HG03521 (cell line): ENCODE data around the gene PCDHGA11.
A peak's percentile ranks its signal among the peaks of the same experiment; 100 is the strongest.
"Not testable (repeated sequence)": the region's sequence is repeated elsewhere in the genome, so short reads cannot be mapped to it uniquely, and the experiment has no call there.

ENCODE experiments used
- ATAC-seq: cut with Tn5 transposase; IDR thresholded peaks from one replicate; pipeline ENCODE4 v1.9.1; 2021; ENCODE audit warnings: mild to moderate bottlenecking, moderate library complexity; ENCODE audit not compliant: unreplicated experiment

The PCDHGA11 gene

DNA sequence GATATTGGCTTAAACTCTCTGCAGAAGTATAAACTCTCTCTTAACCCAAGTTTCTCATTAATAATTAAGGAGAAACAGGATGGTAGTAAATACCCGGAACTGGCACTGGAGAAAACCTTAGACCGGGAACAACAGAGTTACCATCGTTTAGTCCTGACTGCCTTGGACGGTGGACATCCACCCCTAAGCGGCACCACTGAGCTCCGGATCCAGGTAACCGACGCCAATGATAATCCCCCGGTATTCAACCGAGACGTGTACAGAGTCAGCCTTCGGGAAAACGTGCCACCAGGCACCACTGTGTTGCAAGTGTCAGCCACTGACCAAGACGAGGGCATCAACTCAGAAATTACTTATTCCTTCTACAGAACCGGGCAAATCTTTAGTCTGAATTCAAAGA lies 22.2 kb upstream of the PCDHGA11 start:
- ATAC-seq, result no peak

DNA sequence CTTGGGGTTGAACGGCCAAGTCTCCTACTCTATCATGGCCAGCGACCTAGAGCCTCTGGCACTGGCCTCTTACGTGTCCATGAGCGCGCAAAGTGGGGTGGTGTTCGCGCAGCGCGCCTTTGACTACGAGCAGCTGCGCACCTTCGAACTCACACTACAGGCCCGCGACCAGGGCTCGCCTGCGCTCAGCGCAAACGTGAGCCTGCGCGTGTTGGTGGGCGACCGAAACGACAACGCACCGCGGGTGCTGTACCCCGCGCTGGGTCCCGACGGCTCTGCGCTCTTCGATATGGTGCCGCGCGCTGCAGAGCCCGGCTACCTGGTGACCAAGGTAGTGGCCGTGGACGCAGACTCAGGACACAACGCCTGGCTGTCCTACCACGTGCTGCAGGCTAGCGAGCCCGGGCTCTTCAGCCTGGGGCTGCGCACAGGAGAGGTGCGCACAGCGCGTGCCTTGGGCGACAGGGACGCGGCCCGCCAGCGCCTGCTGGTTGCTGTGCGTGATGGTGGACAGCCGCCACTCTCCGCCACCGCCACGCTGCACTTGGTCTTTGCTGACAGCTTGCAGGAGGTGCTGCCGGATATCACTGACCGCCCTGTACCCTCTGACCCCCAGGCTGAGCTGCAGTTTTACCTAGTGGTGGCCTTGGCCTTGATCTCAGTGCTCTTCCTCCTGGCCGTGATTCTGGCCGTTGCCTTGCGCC lies 21.1 kb upstream of the PCDHGA11 start:
- ATAC-seq, result no peak

DNA sequence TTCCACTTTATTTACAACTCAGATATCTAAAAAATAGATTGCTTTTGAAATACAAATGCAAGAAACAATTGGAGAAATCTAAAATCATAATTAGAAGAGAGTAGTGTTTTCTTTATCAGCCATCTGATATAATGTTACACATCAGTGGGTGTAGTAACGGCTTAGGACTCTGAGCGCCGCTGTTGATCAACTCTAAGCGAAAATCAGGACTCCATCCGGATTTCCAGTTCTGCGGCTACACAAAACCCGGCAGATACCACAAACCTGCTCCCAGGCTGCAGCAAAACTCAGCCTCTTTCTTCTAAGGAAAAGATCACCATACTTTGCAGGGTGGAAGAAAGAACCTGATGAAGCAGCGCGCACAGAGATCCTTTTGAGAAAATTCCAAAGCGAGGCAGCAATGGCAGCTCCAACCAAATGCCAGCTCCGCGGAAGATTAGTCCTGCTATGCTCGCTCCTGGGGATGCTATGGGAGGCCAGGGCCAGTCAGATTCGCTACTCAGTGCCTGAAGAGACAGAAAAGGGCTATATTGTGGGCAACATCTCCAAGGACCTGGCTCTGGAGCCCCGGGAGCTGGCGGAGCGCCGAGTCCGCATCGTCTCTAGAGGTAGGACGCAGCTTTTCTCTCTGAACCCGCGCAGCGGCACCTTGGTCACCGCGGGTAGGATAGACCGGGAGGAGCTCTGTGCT lies 18.2 kb upstream of the PCDHGA11 start, which contains the start of gene PCDHGA9:
PCDHGA9 (plus strand) TSS at position 226 of the 691 bp plus-strand sequence; CDS start at position 401, 175 bp downstream.
- ATAC-seq, result no peak

GRCh38 chr5:141403387-141403786 lies 17.5 kb upstream of the PCDHGA11 start:
- ATAC-seq, result no peak

DNA sequence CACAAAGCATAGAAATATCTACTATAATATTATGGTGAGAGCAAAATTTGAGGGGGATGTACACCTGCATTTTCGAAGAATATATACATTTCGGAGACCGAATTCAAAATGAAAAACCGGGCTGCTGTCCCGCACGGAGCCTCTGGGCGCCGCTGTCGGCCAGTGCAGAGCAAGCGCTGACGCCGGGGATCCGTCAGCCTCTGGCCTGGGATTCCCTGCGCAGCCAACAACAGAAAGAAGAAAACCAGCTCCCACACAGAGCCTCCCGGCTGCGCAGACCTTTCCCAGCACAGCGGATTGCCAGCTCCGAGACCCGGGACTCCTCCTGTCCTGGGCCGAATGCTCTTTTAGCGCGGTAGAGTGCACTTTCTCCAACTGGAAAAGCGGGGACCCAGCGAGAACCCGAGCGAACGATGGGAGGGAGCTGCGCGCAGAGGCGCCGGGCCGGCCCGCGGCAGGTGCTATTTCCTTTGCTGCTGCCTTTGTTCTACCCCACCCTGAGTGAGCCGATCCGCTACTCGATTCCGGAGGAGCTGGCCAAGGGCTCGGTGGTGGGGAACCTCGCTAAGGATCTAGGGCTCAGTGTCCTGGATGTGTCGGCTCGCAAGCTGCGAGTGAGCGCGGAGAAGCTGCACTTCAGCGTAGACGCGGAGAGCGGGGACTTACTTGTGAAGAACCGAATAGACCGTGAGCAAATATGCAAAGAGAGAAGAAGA lies 12.9 kb upstream of the PCDHGA11 start, which contains the start of gene PCDHGB6:
PCDHGB6 (plus strand) TSS at position 232 of the 716 bp plus-strand sequence; CDS start at position 414, 182 bp downstream.
- not testable (repeated sequence) for ATAC-seq

- no peak for ATAC-seq
Measured at GRCh38 chr5:141409598-141410306, 11.1 kb upstream of the PCDHGA11 start.

DNA sequence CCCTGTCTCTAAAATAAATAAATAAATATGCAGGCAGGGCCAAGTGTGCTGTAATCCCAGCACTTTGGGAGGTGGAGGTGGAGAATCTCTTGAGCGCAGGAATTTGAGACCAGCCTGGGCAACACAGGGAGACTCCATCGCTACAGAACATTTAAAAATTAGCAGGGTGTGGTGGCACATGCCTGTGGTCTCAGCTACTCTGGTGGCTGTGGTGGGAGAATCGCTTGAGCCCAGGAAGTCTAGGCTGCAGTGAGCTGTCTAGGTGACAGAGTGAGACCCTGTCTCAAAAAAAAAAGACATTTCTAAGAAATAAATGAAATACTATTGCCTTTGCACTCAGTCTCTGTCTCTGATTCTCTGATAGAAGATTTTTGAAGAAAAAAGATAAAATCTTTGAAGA lies 9.3 kb upstream of the PCDHGA11 start:
- ATAC-seq, result no peak

DNA sequence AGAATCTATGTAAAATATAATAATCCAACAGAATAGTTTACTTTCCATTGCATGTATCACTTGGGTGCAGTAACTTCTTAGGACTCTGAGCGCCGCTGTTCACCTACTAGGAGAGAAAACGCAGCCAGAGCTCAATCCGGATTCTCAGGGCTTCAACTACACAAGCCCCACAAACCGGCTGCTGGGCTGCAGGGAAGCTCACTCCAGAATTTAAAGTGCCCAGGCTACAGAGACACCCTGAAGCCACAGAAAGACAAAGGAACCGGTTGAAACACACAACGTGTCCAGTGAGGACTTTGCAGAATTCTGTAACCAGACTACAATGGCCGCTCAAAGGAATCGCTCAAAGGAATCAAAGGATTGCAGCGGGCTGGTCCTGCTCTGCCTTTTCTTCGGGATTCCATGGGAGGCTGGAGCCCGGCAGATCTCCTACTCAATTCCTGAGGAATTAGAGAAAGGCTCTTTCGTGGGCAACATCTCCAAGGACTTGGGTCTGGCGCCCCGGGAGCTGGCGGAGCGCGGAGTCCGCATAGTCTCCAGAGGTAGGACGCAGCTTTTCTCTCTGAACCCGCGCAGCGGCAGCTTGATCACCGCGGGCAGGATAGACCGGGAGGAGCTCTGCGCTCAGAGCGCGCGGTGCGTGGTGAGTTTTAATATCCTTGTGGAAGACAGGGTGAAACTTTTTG lies 7.9 kb upstream of the PCDHGA11 start, which contains the start of gene PCDHGA10:
PCDHGA10 (plus strand) TSS at position 134 of the 686 bp plus-strand sequence; CDS start at position 323, 189 bp downstream.
- ATAC-seq, result peak; percentile 83

DNA sequence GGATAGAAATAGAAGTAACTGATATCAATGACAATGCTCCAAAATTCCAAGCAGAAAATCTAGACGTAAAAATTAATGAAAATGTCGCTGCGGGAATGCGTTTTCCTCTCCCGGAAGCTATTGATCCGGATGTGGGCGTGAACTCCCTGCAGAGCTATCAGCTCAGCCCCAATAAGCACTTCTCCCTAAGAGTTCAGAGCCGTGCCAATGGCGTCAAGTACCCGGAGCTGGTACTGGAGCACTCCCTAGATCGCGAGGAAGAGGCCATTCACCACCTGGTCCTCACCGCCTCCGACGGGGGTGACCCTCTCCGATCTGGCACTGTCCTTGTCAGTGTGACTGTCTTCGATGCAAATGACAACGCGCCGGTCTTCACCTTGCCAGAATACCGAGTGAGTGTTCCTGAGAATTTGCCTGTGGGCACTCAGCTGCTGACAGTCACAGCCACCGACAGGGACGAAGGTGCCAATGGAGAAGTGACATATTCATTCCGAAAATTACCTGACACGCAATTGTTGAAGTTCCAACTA lies 7.2 kb upstream of the PCDHGA11 start:
- no peak for ATAC-seq

DNA sequence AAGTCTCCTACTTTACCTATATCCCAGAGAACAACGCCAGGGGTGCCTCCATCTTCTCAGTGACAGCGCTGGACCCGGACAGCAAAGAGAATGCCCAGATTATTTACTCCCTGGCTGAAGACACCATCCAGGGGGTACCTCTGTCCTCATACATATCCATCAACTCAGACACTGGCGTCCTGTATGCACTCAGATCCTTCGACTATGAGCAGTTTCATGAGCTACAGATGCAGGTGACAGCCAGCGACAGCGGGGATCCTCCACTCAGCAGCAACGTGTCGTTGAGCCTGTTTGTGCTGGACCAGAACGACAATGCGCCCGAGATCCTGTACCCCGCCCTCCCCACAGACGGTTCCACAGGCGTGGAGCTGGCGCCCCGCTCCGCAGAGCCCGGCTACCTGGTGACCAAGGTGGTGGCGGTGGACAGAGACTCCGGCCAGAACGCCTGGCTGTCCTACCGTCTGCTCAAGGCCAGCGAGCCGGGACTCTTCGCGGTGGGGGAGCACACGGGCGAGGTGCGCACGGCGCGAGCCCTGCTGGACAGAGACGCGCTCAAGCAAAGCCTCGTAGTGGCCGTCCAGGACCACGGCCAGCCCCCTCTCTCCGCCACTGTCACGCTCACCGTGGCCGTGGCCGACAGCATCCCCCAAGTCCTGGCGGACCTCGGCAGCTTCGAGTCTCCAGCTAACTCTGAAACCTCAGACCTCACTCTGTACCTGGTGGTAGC lies 6.1 kb upstream of the PCDHGA11 start:
- ATAC-seq, result not testable (repeated sequence)

DNA sequence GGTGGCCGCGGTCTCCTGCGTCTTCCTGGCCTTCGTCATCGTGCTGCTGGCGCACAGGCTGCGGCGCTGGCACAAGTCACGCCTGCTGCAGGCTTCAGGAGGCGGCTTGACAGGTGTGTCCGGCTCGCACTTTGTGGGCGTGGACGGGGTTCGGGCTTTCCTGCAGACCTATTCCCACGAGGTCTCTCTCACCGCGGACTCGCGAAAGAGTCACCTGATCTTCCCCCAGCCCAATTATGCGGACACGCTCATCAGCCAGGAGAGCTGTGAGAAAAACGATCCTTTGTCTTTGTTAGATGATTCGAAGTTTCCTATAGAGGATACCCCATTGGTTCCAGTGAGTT lies 5.6 kb upstream of the PCDHGA11 start:
- ATAC-seq, result not testable (repeated sequence)

GRCh38 chr5:141417494-141418172 lies 3.2 kb upstream of the PCDHGA11 start, which contains the start of gene PCDHGB7:
Gene PCDHGB7, plus strand, starts transcription at chr5:141417677. Its CDS starts 183 bp downstream, at chr5:141417860.
- peak; percentile 57 for ATAC-seq

- no peak for ATAC-seq
Measured at GRCh38 chr5:141419074-141419880, 1.6 kb upstream of the PCDHGA11 start.

DNA sequence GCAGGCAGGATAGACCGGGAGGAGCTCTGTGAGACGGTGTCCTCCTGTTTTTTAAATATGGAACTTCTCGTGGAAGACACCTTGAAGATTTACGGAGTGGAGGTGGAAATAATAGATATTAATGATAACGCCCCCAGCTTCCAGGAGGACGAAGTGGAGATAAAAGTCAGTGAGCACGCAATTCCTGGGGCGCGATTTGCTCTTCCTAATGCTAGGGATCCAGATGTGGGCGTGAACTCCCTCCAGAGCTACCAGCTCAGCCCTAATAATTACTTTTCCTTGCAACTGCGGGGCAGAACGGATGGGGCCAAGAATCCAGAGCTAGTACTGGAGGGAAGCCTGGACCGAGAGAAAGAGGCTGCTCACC lies 621 bp downstream of the PCDHGA11 start:
- no peak for ATAC-seq

DNA sequence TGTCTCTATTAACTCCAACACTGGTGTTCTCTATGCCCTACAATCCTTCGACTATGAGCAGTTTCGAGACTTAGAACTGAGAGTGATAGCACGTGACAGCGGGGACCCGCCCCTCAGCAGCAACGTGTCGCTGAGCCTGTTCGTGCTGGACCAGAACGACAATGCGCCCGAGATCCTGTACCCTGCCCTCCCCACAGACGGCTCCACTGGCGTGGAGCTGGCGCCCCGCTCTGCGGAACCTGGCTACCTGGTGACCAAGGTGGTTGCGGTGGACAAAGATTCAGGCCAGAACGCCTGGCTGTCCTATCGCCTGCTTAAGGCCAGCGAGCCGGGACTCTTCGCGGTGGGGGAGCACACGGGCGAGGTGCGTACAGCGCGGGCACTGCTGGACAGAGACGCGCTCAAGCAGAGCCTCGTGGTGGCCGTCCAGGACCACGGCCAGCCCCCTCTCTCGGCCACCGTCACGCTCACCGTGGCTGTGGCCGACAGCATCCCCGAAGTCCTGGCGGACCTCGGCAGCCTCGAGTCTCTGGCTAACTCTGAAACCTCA lies 2.0 kb downstream of the PCDHGA11 start:
- ATAC-seq, result no peak

GRCh38 chr5:141427783-141428426 lies 7.1 kb downstream of the PCDHGA11 start:
- no peak for ATAC-seq
